Breast epithelium (tissue), 4 donors: ENCODE results near the gene ZNF443. TPM values are rescaled to one million over a fixed set of nuclear protein-coding genes. Genes with fewer than 3 reads are reported as not detected.
"Not testable (repeated sequence)": the region's sequence is repeated elsewhere in the genome, so short reads cannot be mapped to it uniquely, and the experiment has no call there.

Experiments used
- DNase-seq, 2 donors: peaks; one replicate each; pipeline ENCODE4 v3.0.0-alpha.2; 2019; ENCODE audit warnings: low spot score in 2 of 2
- H3K27ac ChIP-seq, 2 donors: fragments of 200-600 bp; sonication (generic) in 1 of 2; one replicate each; pipeline ENCODE4 v1.5.1; 2016 to 2019; ENCODE audit warnings: mild to moderate bottlenecking in 1 of 2
- H3K27me3 ChIP-seq, 2 donors: fragments of 200-600 bp; sonication (generic) in 1 of 2; one replicate each; pipeline versions ENCODE4 v1.5.1 to v1.6.0; 2017 to 2019; ENCODE audit warnings: control low read depth in 1 of 2, mild to moderate bottlenecking in 1 of 2
- H3K36me3 ChIP-seq: fragments of 200-600 bp; one replicate; pipeline ENCODE4 v1.5.1; 2019
- H3K4me1 ChIP-seq, 2 donors: fragments of 200-600 bp; sonication (generic); one replicate each; pipeline ENCODE4 v1.5.1; 2016 to 2019; ENCODE audit warnings: control low read depth in 1 of 2
- H3K4me3 ChIP-seq, 3 donors: fragments of 200-600 bp; sonication (generic); 1 replicate in 2 of 3; 2 replicates in 1 of 3; pipeline ENCODE4 v1.5.1; 2016 to 2019; ENCODE audit warnings: mild to moderate bottlenecking in 3 of 3, moderate library complexity in 2 of 3
- H3K9me3 ChIP-seq, 2 donors: fragments of 200-600 bp; sonication (generic) in 1 of 2; one replicate each; pipeline ENCODE4 v1.5.1; 2016 to 2019; ENCODE audit warnings: control low read depth in 1 of 2
- CTCF ChIP-seq, 3 donors: fragments of 450-650 bp; IDR thresholded peaks; one replicate each; pipeline ENCODE4 v1.5.1; 2016 to 2017; ENCODE audit warnings: antibody characterized with exemption in 3 of 3, mild to moderate bottlenecking in 3 of 3, moderate library complexity in 3 of 3
- POLR2A ChIP-seq: fragments of 450-650 bp; IDR thresholded peaks from one replicate; pipeline ENCODE4 v1.6.1; 2016; ENCODE audit warnings: antibody characterized with exemption, mild to moderate bottlenecking, moderate library complexity
- POLR2AphosphoS5 ChIP-seq, 3 donors: sonication (generic); formaldehyde crosslinking; IDR thresholded peaks; one replicate each; pipeline ENCODE4 v1.6.1; 2017; ENCODE audit warnings: antibody characterized with exemption in 3 of 3
- intact Hi-C: fragments of 100-400 bp; cut with DNase I; formaldehyde crosslinking; loops from one replicate; pipeline ENCODE4 v1.15.1; 2023; ENCODE audit warnings: low total_unique reads
- total RNA-seq, 3 donors: library from RNA; depleted of rRNA; stranded (reverse); fragments of >200 nt; gene quantifications; one replicate each; pipeline ENCODE4 v1.1.0, GENCODE V29; 2016

The ZNF443 gene
- total RNA-seq, 3 donors from 2014 or later, result 4.2 to 12.6 (median 10.8) TPM

DNA sequence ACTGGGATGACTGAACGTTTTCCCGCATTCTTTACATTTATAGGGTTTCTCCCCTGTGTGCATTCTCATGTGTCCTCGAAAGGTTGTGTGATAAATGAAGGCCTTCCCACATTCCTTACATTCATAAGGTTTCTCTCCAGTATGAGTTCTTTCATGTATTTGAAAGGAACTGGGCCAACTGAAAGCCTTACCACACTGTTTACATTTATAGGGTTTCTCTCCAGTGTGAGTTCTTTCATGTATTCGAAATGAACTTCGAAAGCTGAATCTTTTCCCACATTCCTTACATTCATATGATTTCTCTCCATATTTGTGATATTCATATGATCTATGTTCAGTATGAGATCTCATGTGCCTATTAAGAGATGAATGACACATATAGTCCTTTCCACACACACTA, 24.4 kb upstream of the ZNF443 start:
- no peaks in the 10 kb centered on the region for H3K4me1 ChIP-seq
- no peak for DNase-seq
- intact Hi-C loops, result no loop called here
- H3K9me3 ChIP-seq, result peaks cover 74% of the 10 kb centered on the region in 2 donors
- peaks cover 11% of the 10 kb centered on the region for H3K36me3 ChIP-seq
- H3K4me3 ChIP-seq, result no peak overlapping the region
- no peak for TF ChIP-seq CTCF (IDR thresholded peaks at IDR 0.05)
- no peak for TF ChIP-seq POLR2AphosphoS5 (IDR thresholded peaks at IDR 0.05)
- no peak for TF ChIP-seq POLR2A
- H3K27ac ChIP-seq, result no peak overlapping the region
- no peaks in the 10 kb centered on the region for H3K27me3 ChIP-seq

DNA sequence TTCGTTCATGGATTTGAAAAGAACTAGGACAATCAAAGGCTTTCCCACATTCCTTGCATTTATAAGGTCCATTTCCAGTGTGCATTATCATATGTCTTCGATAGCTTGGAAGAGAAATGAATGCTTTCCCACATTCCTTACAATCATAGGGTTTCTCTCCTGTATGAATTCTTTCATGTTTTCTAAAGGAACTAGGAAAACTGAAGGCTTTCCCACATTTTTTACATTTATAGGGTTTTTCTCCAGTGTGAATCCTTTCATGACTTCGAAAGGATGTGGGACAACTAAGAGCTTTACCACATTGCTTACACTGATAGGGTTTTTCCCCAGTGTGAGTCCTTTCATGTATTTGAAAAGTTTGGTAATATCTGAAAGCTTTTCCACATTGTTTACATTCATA, 23.9 kb upstream of the ZNF443 start:
- no peak for DNase-seq
- no peak for TF ChIP-seq CTCF (IDR thresholded peaks at IDR 0.05)
- TF ChIP-seq POLR2AphosphoS5 (IDR thresholded peaks at IDR 0.05), result no peak
- no peak for TF ChIP-seq POLR2A
- intact Hi-C loops, result no loop called here
- H3K9me3 ChIP-seq, result peaks cover 70 to 77% of the 10 kb centered on the region in 2 donors
- no peak overlapping the region for H3K27ac ChIP-seq
- peaks cover 11% of the 10 kb centered on the region for H3K36me3 ChIP-seq
- H3K4me3 ChIP-seq, result no peak overlapping the region
- H3K27me3 ChIP-seq, result no peaks in the 10 kb centered on the region
- H3K4me1 ChIP-seq, result no peaks in the 10 kb centered on the region

DNA sequence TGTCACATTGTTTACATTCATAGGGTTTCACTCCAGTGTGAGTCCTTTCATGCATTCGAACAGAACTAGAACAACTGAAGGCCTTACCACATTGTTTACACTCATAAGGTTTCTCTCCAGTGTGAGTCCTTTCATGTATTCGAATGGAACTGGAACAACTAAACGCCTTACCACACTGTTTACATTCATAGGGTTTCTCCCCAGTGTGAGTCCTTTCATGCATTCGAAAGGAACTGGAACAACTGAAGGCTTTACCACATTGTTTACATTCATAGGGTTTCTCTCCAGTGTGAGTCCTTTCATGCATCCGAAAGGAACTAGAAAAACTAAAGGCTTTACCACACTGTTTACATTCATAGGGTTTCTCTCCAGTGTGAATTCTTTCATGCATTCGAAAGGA, 23.3 kb upstream of the ZNF443 start:
- H3K27me3 ChIP-seq, intact Hi-C loops, H3K4me3 ChIP-seq, H3K4me1 ChIP-seq, H3K27ac ChIP-seq, DNase-seq: not testable (repeated sequence)
- Histone ChIP-seq H3K9me3 (peaks cover 63 to 81% of the 10 kb centered on the region in 2 donors), H3K36me3 (peaks cover 11% of the 10 kb centered on the region)

GRCh38 chr19:12453495-12453894, 12.7 kb upstream of the ZNF443 start:
- Histone ChIP-seq H3K4me1 (no peaks in the 10 kb centered on the region), H3K27ac (peak overlapping the region in 1 of 2 donors; percentile 19), H3K36me3 (no peaks in the 10 kb centered on the region), H3K27me3 (no peaks in the 10 kb centered on the region), H3K4me3 (no peak overlapping the region), H3K9me3 (peaks cover 9 to 52% of the 10 kb centered on the region in 2 donors)
- no peak for TF ChIP-seq POLR2AphosphoS5 (IDR thresholded peaks at IDR 0.05)
- no peak for TF ChIP-seq CTCF (IDR thresholded peaks at IDR 0.05)
- TF ChIP-seq POLR2A, result no peak
- peak in 1 of 2 donors; percentile 33 for DNase-seq
- intact Hi-C loops, result loop anchor here (5.0 kb wide), 1 partner anchor 89 kb away; no protein-coding TSS in a partner anchor

DNA sequence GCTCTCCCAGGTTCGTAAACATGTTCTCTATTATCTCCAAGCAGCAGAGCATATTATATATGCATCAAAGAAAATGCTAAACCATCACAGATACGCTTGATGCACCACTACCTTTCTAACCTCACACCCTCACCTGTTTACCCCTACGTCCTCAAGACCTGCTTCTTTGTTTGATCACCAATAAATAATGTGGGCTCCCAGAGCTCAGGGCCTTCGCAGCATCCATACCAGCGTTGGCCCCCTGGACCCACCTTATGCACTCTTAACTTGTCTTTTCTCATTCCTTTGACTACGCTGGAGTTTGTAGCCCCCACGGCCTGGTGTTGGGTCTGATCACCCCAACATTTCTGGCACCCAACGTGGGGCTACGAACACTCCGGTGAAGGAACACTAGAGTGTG, 10.0 kb upstream of the ZNF443 start:
- Histone ChIP-seq H3K9me3 (peaks cover 9 to 39% of the 10 kb centered on the region in 2 donors), H3K36me3 (no peaks in the 10 kb centered on the region), H3K4me1 (no peaks in the 10 kb centered on the region), H3K27me3 (no peaks in the 10 kb centered on the region), H3K27ac (no peak overlapping the region), H3K4me3 (no peak overlapping the region)
- TF ChIP-seq CTCF (IDR thresholded peaks at IDR 0.05) (no peak), POLR2AphosphoS5 (IDR thresholded peaks at IDR 0.05) (no peak), POLR2A (no peak)
- DNase-seq, result no peak
- intact Hi-C loops, result loop anchor here (5.0 kb wide), 1 partner anchor 91 kb away; no protein-coding TSS in a partner anchor

- no peak overlapping the region for H3K27ac ChIP-seq
- no peaks in the 10 kb centered on the region for H3K27me3 ChIP-seq
- no peak for DNase-seq
- intact Hi-C loops, result no loop called here
- H3K36me3 ChIP-seq, result no peaks in the 10 kb centered on the region
- no peaks in the 10 kb centered on the region for H3K4me1 ChIP-seq
- TF ChIP-seq POLR2A, result no peak
- TF ChIP-seq CTCF (IDR thresholded peaks at IDR 0.05), result no peak
- TF ChIP-seq POLR2AphosphoS5 (IDR thresholded peaks at IDR 0.05), result no peak
- peaks cover 12 to 37% of the 10 kb centered on the region in 2 donors for H3K9me3 ChIP-seq
- no peak overlapping the region for H3K4me3 ChIP-seq
Measured at GRCh38 chr19:12448808-12449207, 8.0 kb upstream of the ZNF443 start.

DNA sequence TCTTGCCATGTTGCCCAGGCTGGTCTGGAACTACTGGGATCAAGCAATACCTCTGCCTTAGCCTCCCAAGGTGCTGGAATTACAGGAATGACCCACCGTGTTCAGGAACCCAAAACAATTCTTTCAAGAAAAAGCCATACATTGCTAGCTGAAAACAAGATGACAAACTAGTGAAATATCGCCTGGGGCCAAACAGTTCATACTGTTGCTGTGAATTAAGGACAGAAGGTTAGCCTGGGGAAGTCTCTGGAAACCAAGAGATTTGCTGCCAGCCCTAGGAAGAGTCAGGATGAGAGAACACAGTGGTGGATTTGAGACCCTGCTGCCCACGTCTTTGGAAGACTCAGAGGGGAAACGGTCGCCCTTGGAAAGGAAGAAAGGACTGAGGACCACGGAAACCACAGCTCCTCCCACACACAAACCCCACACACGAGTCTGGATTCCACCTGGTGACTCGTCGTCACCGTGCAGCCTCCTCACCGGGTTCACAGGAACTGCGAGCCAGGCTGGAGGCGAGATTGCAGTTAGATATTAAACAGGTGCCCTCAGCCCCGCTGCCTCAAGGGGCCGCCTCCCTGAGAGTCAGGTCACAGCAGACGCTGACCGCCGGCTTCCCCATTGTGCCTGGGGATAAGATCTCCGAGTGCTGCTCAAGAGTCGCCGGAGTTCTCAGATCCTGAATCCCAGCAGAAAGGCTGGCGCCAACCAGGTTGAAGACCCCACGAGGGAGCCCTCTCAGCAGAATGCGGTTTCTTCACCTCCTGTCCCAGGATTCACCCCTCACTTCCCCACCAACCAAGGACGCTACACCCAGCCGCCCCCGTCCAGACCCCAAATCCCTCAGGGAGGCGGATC, 908 bp downstream of the ZNF443 start:
- H3K36me3 ChIP-seq, intact Hi-C loops, H3K27me3 ChIP-seq, H3K9me3 ChIP-seq, H3K4me1 ChIP-seq: not testable (repeated sequence)
- peak; percentile 21 to 53 for DNase-seq
- Histone ChIP-seq H3K4me3 (peak overlapping the region; percentile 58 to 86 (median 64)), H3K27ac (peak overlapping the region; percentile 61 to 93)
